HFF-Myc (cell line): ENCODE results near the gene CHRNA7.
"Not testable (repeated sequence)": the region's sequence is repeated elsewhere in the genome, so short reads cannot be mapped to it uniquely, and the experiment has no call there.

Experiments
- DNase-seq: peaks from one replicate; pipeline ENCODE4 v3.0.0-alpha.2; 2011; ENCODE audit warnings: low read depth; ENCODE audit errors: extremely low read depth
- H3K4me3 ChIP-seq: replicated peaks from 2 replicates; pipeline ENCODE4 v1.5.1; 2011; ENCODE audit warnings: low read depth, mild to moderate bottlenecking, control low read depth, low read length
- TF ChIP-seq, protein P1 (sequence below): IDR thresholded peaks from 2 replicates; pipeline ENCODE4 v1.5.1; 2012; ENCODE audit warnings: mild to moderate bottlenecking, low read depth, low read length, control low read depth; ENCODE audit errors: missing control alignments

The CHRNA7 gene

GRCh38 chr15:32196206-32196605 lies 165.9 kb downstream of the CHRNA7 start:
- H3K4me3 ChIP-seq, DNase-seq: not testable (repeated sequence)

- not testable (repeated sequence) for DNase-seq, H3K4me3 ChIP-seq
These were observed 168.6 kb downstream of the CHRNA7 start for GRCh38 chr15:32198938-32199337.

DNA sequence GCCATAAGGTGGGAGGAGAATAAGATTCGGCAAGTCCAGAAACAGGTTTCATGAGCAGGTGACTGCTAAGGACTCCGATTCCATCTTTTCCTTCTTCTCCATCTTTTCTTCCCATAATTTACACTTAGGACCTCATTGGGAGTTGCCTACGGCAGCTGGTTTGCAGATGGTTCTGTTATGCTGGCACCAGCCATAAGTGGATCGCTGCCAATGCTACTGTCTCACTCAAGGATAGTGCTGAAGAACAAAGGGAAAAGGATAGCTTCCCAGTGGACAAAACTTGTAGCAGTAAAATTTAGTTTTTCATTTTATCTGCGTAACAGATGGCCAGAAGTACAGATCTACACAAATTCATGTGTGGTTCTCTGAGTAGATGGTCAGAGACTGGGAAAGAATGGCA lies 178.8 kb downstream of the CHRNA7 start:
- not testable (repeated sequence) for DNase-seq, H3K4me3 ChIP-seq

GRCh38 chr15:32218666-32219065 lies 188.4 kb downstream of the CHRNA7 start:
- DNase-seq, result no peak
- H3K4me3 ChIP-seq, result no peak overlapping the region
- TF ChIP-seq, protein P1, sequence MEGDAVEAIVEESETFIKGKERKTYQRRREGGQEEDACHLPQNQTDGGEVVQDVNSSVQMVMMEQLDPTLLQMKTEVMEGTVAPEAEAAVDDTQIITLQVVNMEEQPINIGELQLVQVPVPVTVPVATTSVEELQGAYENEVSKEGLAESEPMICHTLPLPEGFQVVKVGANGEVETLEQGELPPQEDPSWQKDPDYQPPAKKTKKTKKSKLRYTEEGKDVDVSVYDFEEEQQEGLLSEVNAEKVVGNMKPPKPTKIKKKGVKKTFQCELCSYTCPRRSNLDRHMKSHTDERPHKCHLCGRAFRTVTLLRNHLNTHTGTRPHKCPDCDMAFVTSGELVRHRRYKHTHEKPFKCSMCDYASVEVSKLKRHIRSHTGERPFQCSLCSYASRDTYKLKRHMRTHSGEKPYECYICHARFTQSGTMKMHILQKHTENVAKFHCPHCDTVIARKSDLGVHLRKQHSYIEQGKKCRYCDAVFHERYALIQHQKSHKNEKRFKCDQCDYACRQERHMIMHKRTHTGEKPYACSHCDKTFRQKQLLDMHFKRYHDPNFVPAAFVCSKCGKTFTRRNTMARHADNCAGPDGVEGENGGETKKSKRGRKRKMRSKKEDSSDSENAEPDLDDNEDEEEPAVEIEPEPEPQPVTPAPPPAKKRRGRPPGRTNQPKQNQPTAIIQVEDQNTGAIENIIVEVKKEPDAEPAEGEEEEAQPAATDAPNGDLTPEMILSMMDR, result no peak
